Camera-type eye (tissue), 1 donor: Measurements from ENCODE around the gene FCHO2. TPM values are rescaled to one million over a fixed set of nuclear protein-coding genes. Genes with fewer than 3 reads are reported as not detected.

Experiments used
- total RNA-seq: library from RNA; depleted of rRNA; stranded (reverse); fragments of >200 nt; gene quantifications from one replicate; pipeline ENCODE4 v1.2.3, GENCODE V29; 2014

FCHO2 gene, protein sequence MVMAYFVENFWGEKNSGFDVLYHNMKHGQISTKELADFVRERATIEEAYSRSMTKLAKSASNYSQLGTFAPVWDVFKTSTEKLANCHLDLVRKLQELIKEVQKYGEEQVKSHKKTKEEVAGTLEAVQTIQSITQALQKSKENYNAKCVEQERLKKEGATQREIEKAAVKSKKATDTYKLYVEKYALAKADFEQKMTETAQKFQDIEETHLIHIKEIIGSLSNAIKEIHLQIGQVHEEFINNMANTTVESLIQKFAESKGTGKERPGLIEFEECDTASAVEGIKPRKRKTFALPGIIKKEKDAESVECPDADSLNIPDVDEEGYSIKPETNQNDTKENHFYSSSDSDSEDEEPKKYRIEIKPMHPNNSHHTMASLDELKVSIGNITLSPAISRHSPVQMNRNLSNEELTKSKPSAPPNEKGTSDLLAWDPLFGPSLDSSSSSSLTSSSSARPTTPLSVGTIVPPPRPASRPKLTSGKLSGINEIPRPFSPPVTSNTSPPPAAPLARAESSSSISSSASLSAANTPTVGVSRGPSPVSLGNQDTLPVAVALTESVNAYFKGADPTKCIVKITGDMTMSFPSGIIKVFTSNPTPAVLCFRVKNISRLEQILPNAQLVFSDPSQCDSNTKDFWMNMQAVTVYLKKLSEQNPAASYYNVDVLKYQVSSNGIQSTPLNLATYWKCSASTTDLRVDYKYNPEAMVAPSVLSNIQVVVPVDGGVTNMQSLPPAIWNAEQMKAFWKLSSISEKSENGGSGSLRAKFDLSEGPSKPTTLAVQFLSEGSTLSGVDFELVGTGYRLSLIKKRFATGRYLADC
- 47.1 TPM for total RNA-seq

DNA sequence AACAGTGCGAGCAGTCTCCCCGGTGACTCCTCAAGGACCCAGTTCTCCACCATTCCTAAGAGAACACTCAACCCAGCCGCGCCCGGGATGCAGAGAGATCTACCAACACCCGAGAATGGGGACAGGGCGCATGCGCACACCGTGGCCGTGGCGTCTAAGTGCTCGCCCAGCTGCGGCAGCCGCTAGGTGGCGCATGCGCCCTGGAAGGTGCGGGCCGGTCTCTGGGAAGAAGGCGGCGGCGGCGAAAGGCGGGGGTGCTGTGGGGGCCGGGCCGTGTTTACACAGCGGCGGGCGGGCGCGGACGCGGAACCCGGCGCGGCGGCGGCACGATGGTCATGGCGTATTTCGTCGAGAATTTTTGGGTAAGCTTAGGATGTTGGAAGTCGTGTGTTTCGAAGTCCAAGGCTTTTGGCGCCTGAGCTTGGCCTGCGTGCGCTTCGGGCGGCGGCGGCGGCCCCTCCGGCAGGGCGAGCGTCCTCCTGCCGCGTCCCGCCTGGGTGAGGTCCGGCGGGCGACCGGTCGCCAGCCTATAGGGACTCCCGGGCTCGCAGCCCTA is at the start of gene FCHO2:
Gene FCHO2, plus strand, starts transcription at position 274 of the 556 bp plus-strand sequence. Its CDS starts 56 bp downstream, at position 330.

DNA sequence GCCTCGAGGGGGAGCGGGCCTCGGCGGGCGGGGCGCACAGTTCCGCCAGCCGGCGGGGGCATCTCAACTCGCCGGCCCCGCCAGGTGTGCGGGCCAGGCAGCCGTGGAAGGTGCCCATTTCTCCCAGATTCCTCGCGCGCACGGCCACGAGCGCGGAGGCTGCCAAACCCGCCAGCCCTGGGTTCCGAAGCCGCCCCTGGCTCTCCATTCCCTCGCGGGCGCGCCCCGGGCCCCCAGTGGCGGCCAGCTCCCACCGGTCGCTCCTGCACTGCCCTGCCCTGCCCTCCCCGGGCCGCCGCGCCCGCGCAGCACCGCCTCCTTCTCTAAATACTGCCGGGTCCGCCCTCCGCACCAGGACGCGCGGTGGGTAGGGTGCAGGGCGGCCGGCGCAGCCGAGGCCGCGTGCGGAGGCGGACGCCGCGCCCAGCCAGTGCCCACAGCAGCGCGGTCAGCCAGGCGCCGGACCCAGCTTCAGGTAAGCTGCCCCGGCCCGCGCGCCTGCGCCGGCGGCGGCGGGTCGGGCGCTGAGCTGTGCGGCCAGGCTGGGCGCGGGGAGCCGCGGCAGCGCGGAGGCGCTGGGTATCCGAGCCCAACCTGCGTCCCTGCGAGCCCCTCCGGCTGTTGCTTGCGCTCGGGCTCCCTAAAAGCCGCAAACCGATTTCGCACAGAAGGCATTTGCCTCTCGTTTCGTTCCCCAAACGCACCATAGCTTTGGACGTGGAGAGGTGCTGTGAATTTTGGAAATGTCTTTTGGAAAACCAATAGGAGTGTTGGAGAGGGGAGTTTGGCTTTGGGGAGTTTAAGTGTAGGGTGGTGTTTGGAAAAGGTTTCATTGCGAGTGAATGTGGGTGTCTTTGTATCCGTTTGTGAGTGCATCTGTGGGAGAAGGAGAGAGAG is 164.6 kb downstream of the FCHO2 start, which contains the start of gene TMEM171:
Gene TMEM171, plus strand, starts transcription at position 354 of the 897 bp plus-strand sequence. CDS start 2,799 bp downstream, outside the sequence.

Other genes with a start within 250 kb of the FCHO2 start
- 238 TPM for gene TNPO1, start 139.4 kb upstream of the FCHO2 start, total RNA-seq
- gene TMEM171, start 164.5 kb downstream of the FCHO2 start, total RNA-seq = 1.6 TPM
- not detected for gene TMEM174, start 217.2 kb downstream of the FCHO2 start, total RNA-seq